Measurements from ENCODE around the gene EZH2. TPM values are rescaled to one million over a fixed set of nuclear protein-coding genes. Genes with fewer than 3 reads are reported as not detected.
A peak's percentile ranks its signal among the peaks of the same experiment; 100 is the strongest.

EZH2 gene
- total RNA-seq, 1 experiment from 2014 or later = 35.4 TPM

- TF ChIP-seq, protein P1, sequence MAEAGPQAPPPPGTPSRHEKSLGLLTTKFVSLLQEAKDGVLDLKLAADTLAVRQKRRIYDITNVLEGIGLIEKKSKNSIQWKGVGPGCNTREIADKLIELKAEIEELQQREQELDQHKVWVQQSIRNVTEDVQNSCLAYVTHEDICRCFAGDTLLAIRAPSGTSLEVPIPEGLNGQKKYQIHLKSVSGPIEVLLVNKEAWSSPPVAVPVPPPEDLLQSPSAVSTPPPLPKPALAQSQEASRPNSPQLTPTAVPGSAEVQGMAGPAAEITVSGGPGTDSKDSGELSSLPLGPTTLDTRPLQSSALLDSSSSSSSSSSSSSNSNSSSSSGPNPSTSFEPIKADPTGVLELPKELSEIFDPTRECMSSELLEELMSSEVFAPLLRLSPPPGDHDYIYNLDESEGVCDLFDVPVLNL (CRISPR knock-in tag; IDR thresholded peaks at IDR 0.05; ENCODE audit: borderline replicate concordance, low read depth) = no peak
- no peak for TF ChIP-seq ZNF423 (CRISPR knock-in tag; IDR thresholded peaks at IDR 0.05)
- TF ChIP-seq, protein P2, sequence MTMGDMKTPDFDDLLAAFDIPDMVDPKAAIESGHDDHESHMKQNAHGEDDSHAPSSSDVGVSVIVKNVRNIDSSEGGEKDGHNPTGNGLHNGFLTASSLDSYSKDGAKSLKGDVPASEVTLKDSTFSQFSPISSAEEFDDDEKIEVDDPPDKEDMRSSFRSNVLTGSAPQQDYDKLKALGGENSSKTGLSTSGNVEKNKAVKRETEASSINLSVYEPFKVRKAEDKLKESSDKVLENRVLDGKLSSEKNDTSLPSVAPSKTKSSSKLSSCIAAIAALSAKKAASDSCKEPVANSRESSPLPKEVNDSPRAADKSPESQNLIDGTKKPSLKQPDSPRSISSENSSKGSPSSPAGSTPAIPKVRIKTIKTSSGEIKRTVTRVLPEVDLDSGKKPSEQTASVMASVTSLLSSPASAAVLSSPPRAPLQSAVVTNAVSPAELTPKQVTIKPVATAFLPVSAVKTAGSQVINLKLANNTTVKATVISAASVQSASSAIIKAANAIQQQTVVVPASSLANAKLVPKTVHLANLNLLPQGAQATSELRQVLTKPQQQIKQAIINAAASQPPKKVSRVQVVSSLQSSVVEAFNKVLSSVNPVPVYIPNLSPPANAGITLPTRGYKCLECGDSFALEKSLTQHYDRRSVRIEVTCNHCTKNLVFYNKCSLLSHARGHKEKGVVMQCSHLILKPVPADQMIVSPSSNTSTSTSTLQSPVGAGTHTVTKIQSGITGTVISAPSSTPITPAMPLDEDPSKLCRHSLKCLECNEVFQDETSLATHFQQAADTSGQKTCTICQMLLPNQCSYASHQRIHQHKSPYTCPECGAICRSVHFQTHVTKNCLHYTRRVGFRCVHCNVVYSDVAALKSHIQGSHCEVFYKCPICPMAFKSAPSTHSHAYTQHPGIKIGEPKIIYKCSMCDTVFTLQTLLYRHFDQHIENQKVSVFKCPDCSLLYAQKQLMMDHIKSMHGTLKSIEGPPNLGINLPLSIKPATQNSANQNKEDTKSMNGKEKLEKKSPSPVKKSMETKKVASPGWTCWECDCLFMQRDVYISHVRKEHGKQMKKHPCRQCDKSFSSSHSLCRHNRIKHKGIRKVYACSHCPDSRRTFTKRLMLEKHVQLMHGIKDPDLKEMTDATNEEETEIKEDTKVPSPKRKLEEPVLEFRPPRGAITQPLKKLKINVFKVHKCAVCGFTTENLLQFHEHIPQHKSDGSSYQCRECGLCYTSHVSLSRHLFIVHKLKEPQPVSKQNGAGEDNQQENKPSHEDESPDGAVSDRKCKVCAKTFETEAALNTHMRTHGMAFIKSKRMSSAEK (CRISPR knock-in tag; IDR thresholded peaks at IDR 0.05; ENCODE audit: borderline replicate concordance) = no peak
- TF ChIP-seq, protein P3, sequence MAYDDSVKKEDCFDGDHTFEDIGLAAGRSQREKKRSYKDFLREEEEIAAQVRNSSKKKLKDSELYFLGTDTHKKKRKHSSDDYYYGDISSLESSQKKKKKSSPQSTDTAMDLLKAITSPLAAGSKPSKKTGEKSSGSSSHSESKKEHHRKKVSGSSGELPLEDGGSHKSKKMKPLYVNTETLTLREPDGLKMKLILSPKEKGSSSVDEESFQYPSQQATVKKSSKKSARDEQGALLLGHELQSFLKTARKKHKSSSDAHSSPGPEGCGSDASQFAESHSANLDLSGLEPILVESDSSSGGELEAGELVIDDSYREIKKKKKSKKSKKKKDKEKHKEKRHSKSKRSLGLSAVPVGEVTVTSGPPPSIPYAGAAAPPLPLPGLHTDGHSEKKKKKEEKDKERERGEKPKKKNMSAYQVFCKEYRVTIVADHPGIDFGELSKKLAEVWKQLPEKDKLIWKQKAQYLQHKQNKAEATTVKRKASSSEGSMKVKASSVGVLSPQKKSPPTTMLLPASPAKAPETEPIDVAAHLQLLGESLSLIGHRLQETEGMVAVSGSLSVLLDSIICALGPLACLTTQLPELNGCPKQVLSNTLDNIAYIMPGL (CRISPR knock-in tag; IDR thresholded peaks at IDR 0.05) = no peak
- no peak for TF ChIP-seq CTCF (IDR thresholded peaks at IDR 0.05)
- no peak for TF ChIP-seq SOX15 (CRISPR knock-in tag; IDR thresholded peaks at IDR 0.05)
- TF ChIP-seq FOXK1 (CRISPR knock-in tag; IDR thresholded peaks at IDR 0.05) = no peak
- no peak for TF ChIP-seq ZBTB43 (CRISPR knock-in tag; IDR thresholded peaks at IDR 0.05)
- TF ChIP-seq ZNF263 (CRISPR knock-in tag; IDR thresholded peaks at IDR 0.05; ENCODE audit: low read depth) = no peak
- TF ChIP-seq USF1 (CRISPR knock-in tag; IDR thresholded peaks at IDR 0.05) = no peak
- TF ChIP-seq NFYB (CRISPR knock-in tag; conservative IDR thresholded peaks at IDR 0.05; ENCODE audit: low read depth) = no peak
These were observed 109.6 kb downstream of the EZH2 start (continued) for GRCh38 chr7:148774471-148774870.

DNA sequence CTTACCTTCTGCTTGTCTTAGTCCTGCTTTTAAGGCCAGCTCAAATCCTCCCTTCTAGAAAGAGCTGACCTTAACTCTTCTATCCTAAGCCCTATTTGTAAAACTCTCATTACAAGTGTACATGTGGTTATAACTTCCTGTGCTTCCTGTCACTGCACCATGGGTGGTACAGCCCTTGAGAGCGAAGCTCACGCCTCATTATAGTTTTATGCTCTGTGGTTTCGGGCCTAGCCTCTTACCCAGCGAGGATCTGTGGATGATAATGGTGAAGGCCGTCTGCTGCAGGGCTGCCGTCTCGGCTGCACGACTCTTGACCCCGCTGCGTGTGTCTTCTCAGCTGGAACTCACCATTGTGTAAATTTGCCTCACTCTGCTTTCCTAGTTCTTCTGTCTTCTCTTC lies 110.8 kb downstream of the EZH2 start:
- Mint-ChIP-seq H3K27me3 (ENCODE audit: low read depth) (no peaks in the 10 kb centered on the region), H3K36me3 (peaks cover 19% of the 10 kb centered on the region), H3K4me1 (peaks cover 52% of the 10 kb centered on the region), H3K4me3 (no peak overlapping the region), H3K27ac (peak overlapping the region; percentile 78), H3K9me3 (no peaks in the 10 kb centered on the region)
- DNase-seq (ENCODE audit: low spot score) (no peak), ATAC-seq (no peak; the same call in 1 of the 2 replicates)
- ChIA-PET POLR2A (interaction anchor here (0.9 to 1.0 kb wide), 2 partner anchors 10 to 26 kb away, joined by 3 to 4 read pairs; no protein-coding TSS in a partner anchor), CTCF (interaction anchor here (0.6 to 1.6 kb wide), 2 partner anchors 198 to 225 kb away, joined by 5 read pairs; no protein-coding TSS in a partner anchor)
- TF ChIP-seq EMX1 (CRISPR knock-in tag; IDR thresholded peaks at IDR 0.05) (no peak), ZNF232 (CRISPR knock-in tag; IDR thresholded peaks at IDR 0.05) (no peak), NFE2L1 (CRISPR knock-in tag; IDR thresholded peaks at IDR 0.05) (no peak), CBFB (CRISPR knock-in tag; IDR thresholded peaks at IDR 0.05; ENCODE audit: low read depth) (no peak), ZSCAN18 (CRISPR knock-in tag; IDR thresholded peaks at IDR 0.05) (no peak), IRF2 (CRISPR knock-in tag; IDR thresholded peaks at IDR 0.05; ENCODE audit: borderline replicate concordance, low read depth) (no peak), PREB (CRISPR knock-in tag; IDR thresholded peaks at IDR 0.05; ENCODE audit: borderline replicate concordance) (no peak), GTF2I (CRISPR knock-in tag; conservative IDR thresholded peaks at IDR 0.05) (no peak), NR1H2 (CRISPR knock-in tag; IDR thresholded peaks at IDR 0.05) (no peak), ETV6 (CRISPR knock-in tag; IDR thresholded peaks at IDR 0.05) (no peak), E2F1 (CRISPR knock-in tag; IDR thresholded peaks at IDR 0.05) (no peak)
